HG02763 (cell line): Measurements from ENCODE around the gene TEX10.

Experiments used
- ATAC-seq: cut with Tn5 transposase; IDR thresholded peaks from one replicate; pipeline ENCODE4 v1.9.1; 2021; ENCODE audit warnings: mild to moderate bottlenecking, moderate library complexity; ENCODE audit not compliant: unreplicated experiment

TEX10 gene

GRCh38 chr9:100286257-100286656 lies 66.5 kb downstream of the TEX10 start:
- ATAC-seq = no peak

- ATAC-seq = no peak
These were observed 67.1 kb downstream of the TEX10 start for GRCh38 chr9:100285601-100286000.

- ATAC-seq = no peak
These were observed 67.7 kb downstream of the TEX10 start for GRCh38 chr9:100285080-100285479.

GRCh38 chr9:100284247-100284646 lies 68.5 kb downstream of the TEX10 start:
- ATAC-seq = no peak

- no peak for ATAC-seq
These were observed 70.4 kb downstream of the TEX10 start for GRCh38 chr9:100282388-100282719.

- ATAC-seq = no peak
These were observed 70.9 kb downstream of the TEX10 start for GRCh38 chr9:100281676-100282387.

GRCh38 chr9:100281066-100281465 lies 71.7 kb downstream of the TEX10 start:
- no peak for ATAC-seq

- no peak for ATAC-seq
These were observed 75.4 kb downstream of the TEX10 start for GRCh38 chr9:100277166-100277979.

GRCh38 chr9:100269656-100270055 lies 83.1 kb downstream of the TEX10 start:
- no peak for ATAC-seq

GRCh38 chr9:100268271-100268670 lies 84.5 kb downstream of the TEX10 start:
- ATAC-seq = no peak

- no peak for ATAC-seq
These were observed 85.5 kb downstream of the TEX10 start for GRCh38 chr9:100267211-100267610.
